HG03442 (cell line): ENCODE data around the gene CNTFR.
A peak's percentile ranks its signal among the peaks of the same experiment; 100 is the strongest.

ENCODE experiments used
- ATAC-seq: cut with Tn5 transposase; IDR thresholded peaks from one replicate; pipeline ENCODE4 v1.9.1; 2021; ENCODE audit warnings: mild to moderate bottlenecking, moderate library complexity; ENCODE audit not compliant: unreplicated experiment

Gene CNTFR

DNA sequence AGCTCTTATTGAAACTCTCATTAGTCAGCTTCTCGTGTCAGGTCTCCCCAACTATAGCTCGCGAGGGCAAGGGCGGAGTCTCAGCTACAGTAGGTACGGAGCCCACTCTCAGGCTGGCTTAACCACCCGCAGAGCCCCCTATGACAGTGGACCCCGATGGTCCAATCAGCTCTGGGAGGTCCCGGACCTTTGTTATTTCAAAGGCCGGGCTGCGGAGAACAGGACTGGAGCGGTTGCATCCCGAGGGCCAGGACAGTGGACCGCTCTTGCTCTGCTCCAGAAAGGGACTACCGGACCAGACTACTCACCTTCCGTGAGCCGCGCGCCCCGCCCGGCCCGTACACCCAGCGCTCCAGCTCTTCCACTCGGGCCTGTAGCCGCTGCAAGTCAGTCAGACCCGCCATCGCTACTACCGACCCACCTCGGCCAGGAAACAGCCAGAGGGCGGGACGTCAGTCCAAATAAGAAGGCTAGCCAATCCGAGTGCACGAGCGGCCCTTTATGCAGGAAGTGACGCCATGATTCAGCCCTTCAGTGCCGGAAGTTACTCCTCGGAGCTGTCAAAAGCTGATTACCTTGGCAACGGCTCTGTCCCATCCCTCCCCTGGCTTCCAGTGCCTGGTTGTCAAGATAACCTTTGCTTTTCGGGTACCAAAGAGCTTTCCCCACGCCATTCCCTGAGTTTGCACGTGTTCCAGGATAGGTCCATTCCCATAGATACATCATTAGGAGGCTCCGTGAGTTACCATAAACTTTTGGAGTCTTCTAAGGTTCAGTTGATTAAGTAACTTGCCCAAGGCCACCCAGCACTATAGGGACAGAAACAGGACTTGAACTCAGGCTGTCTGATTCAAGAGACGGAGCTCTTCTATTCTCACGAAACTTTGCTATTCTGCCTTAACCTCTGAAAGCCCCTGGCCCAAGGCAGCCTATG is 30.8 kb upstream of the CNTFR start, which contains the start of gene DCTN3:
DCTN3 (minus strand) TSS at position 435 of the 934 bp plus-strand sequence; CDS start at position 404, 31 bp downstream.
- peak; percentile 98 for ATAC-seq

DNA sequence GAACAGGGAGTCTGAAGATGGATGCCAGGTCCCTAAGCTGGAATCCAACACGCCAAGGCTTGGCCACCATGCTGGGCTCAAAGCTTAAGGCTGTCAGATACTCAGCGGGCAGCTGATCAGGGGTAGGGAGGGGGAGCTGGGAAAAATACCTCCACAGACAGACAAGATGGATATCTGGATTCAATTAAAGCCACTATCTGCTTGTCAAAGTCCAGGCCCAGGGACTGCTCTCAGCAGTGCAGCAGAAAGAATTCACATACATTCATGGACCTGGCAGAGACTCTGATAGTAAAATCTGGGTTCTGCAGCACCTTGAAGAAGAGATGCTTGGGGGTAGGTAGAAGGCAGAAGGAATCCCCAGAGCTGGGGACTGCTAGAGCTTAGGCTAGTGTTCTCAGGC is 25.6 kb upstream of the CNTFR start:
- ATAC-seq = no peak

DNA sequence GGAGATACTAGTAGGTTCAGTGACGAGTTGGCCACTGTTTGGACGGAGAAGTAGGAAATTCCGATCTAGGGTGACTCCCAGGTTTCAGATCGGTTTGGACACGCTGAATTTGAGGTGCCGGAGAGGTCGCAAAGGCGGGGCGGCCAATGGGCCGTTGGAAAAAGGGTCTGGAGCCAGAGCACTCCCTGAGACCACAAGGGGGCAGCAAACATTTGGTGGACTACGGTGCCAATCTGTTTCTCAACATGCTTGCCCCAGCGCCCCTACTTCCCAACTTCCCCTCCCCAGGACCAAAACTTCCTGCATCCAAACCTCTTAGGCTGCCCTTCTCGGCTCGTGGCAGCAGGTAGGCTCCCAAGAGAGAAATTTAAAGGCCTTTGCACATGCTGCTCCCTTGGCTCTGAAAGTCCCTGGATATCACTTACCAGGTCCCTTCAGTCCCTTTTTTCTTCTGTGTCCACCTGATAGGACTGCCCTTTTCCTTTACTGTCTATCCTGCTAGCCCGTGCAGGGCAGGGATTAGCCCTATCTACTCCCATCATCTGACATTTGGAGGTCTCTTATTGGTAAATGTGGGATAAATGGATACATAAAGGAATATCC is 23.4 kb upstream of the CNTFR start:
- no peak for ATAC-seq

DNA sequence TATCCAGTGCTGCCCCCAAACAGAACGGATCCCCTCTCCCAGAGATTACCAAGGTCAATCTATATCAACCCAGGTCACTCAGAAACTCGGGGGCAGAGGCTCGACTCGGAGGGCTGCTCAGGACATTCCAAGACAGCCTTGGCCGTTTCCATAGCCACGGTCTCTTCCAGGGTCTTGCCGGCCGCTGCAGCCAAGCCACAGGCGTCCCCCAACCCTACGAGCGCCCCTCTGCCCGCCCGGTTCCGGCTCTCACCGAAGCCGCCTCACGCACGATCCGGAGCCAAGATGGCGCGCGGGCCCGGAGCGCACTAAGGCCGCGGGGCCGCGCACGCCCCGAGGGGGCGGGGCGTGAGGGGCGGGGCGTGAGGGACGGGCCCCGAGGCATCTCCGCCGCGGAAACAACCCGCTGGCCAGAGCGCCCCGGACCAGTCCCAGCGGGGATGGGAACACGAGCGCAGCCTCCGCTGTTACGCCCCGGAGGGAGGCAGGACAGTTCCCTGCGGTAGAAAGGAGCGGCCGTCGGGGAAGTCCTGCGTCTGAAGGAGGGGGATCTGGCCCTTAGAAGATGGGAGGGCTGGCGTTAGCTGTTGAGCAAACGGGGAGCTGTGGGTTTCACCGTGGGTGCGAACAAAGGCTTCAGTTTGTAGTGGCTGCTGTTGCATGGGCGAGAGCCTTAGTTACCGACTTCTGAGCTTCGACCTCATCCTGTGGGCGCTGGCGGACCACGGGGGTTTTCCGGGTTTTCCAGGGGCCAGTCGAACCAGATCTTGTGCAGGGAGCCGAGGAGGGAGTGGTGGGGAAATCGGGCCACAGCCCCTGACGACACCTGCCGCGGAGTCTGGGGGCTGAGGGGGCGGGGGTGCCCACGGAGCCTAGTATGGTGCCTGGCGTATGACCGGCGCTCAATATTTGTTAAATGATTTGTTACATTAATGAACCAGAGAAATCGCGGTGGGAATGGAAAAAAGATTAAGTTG is 22.6 kb upstream of the CNTFR start, which contains the start of gene RPP25L:
RPP25L (minus strand) TSS at position 287 of the 977 bp plus-strand sequence. CDS start 801 bp downstream, outside the sequence.
- ATAC-seq = peak; percentile 83

DNA sequence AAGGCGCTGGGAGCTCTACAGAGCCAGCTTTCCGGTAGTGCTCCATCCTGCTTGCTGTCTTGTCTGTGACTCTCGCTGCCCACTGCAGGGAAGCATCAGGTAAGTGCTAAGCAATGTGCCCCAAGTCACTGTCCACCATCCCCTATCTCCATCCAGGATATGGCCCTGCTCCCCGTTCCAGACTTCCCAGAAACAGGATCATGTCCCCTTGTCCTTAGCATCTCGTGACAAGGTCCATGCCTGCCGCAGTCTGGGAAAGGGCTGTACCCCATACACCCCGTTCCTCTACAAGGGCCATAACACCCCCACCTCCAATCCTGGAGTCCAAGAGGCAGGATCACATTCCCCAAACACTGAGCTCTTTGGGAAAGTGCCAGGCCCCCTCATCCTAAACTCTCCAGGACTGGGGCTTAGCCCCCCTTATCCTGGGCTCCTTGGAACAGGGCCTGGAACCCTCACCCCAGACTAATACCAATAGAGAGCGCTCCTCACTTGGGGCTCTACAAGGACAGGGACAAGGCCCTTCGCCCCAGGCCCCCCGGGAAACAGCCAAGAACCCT is 21.8 kb upstream of the CNTFR start:
- peak; percentile 5 for ATAC-seq

DNA sequence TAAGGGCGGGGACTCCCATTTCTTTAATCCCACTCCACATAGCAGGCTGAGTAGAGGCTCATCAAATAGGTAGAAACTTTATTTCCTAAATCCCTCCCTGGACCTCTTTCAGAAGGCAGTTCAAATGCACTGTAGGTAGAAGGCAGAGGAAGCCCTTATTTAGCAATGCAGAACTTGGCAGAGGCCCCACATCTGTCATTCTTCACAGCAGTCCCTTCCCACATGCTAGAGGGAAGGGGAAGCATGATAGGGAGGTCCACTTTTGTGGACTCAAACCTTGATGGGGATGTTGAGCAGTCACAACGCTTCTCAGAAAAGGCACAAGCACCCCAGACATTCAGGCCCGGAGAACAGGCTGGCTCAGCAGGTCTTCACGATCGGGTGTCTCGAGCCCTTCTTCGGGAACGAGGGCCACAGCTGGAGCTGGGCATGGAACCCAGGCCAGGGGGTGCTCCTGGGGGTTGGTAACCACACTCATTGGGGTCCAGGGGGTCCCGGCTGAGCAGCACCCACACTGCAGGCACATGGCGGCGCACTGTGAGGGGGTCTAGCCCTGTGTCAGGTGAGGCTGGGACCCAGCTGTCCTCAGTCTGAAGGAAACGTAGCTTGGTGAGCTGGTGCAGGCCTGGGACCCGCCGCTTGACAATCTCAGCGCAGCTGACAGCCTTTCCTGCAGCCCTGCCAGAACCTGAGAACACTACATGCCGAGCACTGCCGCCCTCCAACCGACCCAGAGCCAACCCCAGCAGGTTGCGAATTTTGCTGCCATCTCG is 21.1 kb upstream of the CNTFR start:
- no peak for ATAC-seq

DNA sequence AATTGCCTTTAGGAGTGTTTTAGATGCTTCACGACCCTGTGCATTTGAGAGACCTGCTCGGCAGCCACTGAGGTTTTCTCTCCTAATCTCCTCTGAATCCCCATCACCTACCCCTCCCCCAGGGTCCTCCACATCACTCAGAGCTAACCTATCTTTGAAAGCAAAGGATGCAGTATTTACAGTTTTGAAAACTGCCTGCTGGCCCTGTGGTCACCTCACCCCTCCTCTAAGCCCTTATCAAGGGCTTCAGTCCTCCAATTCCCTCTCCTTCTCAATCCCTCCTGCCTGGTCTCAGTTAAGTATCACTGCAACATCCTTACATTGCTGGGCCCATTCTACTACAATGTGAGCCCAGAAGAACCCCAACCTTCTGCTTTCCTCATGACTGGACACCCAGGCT is 17.8 kb upstream of the CNTFR start:
- no peak for ATAC-seq

DNA sequence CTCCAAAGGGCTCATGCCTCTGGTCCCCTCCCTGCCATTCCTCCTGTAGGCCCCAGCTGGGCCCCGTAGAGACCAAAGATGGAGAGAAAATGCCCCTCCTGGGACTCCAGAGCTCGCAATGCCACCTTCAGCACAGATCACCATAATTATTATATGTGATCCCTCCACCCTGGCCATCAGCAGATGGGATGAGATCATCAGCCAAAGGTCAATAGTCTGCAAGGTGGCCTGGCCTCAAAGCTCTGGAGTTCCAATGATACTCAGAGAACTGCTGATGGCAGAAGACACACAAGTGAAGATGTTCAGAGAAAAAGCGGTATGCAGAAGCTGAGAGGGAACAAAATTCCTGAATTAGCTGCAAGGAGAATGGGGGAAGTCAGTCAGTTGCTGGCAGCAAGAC is 17.4 kb upstream of the CNTFR start:
- no peak for ATAC-seq

DNA sequence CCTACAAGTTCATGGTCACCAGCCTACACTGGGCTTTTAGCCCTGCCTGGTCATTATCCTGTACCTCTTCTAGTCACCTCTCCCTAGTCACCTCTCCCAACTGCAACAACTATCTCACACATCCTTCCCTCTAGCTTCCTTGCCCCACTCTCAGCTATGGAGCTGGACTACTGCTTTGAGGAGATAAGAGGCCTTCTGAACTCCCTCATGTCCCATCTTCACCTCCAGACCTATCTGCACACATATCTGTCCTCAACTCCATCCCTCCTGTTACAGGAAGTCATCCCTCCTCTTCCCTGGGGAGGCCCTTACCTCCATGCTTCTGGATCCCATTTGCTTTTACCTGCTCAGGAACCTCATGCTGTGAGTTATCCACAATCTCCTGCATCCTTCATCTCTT is 16.7 kb upstream of the CNTFR start:
- ATAC-seq = no peak

DNA sequence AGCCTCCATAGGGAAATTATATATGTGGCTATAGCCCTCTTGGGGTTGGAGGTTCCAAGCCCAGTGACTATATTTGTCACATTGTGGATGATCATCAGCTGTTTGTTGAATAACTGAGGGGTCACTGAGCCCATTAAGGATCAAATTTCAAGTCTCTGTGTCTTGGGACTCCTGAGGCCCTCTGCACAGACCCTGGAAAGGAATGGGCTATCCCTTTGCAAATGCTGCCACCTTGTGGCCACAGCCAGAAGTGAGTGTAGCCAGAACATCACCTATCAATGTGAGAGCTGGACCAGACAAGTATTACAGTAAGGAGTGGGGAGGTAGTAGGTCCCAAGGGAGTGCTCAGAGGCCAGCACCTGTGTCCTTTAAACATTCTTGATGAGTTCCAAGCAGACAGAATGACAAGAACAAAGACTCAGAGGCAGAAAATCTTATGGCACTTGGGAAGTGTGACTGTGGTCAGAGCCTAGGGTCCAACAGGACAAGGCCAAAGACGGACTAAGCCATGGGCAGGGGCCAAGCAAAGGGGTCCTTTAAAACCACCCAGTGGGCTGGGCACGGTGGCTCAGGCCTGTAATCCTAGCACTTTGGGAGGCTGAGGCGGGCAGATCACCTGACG is 14.2 kb upstream of the CNTFR start:
- peak; percentile 61 for ATAC-seq

DNA sequence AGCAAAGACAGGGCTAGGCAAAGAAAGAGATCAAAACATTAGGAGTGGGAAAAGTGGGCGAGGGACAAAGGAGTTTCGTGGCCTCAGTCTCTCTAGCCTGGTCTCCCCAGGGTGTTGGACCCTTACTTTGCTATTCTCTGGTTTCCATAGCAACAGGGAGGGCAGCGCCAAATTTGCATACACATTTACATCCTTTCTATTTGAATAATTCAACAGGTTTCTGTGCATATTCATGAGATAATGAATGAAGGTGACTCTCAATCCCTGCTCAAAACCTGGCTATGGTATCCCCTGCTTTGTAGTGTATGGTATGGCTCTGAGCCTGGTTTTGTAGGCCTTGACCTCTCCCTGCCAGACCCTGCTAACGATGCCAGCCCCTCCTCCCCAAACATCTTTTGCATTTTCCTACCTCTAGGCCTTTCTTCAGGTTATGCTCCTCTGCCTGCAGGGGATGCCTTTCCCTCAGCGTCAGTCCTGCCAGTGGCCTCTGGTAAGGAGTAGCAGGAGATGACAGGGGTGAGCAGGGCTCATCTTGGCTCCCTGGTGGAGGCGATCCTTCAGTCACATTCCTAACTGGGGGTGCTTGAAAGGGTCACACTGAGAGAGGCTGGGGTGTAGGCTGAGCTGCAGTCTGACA is 12.5 kb upstream of the CNTFR start:
- no peak for ATAC-seq

DNA sequence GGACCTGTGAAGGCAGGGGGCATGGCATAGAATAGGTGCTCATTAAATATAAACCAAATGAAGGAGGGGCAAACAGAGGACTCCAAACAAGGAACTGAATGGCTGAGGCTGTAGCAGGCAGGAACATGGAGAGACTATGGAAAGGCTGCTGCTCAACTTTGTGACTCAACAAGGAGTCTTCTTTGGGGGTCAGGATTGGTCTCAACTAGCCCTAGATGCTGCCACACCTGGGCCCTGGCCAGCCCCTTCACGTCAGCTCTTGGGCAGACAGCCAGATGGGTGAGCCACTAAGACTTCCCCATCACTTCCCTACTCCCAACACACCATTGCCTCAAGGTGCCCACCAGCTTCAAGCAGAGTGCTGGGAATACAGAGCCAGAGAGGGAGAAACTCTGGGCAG is 11.4 kb upstream of the CNTFR start:
- no peak for ATAC-seq

DNA sequence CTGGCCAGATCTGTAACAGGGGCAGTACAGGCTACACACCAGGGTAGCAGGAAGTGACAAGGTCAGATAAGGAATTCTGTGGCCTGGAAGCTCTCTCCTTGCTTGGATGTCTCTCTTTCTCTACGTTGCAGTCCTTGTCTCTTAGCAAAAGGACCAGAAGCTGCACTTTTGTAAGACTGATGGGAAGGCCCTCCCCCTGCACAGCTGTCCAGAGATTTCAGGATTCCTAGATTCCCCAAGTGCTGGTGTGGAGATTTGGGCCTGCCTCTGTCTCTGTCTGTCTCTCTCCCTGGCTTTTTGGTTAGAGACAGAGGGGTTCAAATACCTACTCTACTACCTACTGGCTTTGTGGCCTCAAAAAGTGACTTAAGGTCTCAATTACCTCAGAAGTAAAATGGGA is 10.0 kb upstream of the CNTFR start:
- ATAC-seq = no peak

DNA sequence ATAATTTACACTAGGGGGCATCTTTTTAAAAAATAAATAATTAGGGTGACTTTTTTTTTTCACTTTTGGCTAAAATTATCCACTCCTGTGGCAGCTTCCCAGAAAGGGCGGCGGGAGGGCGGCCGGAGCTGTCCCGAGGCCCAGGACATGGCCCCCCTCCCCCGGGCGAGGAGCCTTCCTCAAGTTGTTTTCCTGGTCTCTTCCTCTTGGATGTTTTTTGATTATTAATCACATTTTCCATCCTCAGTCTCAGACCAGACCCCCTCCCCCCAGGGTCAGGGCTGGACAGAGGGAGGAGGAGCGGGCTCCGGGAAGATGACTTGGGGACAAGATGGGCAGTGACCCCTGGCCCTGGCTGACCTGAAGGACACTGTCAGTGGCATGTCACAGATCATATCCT is 4.7 kb upstream of the CNTFR start:
- ATAC-seq = no peak

DNA sequence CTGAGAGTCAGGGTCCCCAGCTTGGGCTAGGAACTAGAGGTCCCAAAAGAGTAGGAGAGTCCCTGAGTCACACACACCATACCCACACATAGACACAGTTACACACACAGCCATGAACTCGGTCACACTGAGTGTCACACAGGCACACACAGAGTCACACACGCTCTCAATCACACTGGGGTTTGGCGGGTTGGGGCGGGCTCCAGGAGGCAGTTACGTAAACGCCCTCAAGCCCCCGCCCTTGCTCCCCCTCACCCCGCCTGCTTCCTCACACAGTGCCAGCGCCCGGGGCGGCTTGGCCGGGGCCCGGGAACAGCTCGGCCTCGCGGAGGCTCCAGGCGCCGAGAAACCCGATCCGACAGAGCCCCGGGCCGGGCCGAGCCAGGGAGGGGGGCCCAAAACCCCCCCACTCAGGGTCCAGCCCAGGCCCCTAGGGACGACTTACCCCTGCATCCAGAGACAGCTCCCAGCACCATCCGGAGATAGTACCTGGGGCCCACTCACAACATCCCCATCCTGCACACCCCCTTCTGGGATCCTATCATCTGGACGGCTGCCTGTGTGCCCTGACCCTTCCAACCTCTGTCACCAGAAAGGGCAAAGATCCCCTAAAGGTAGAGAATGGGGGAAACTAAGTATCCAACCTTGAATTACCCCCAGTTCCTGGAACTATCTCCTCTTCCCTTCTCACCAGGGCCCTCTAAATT is 3.5 kb upstream of the CNTFR start:
- no peak for ATAC-seq

DNA sequence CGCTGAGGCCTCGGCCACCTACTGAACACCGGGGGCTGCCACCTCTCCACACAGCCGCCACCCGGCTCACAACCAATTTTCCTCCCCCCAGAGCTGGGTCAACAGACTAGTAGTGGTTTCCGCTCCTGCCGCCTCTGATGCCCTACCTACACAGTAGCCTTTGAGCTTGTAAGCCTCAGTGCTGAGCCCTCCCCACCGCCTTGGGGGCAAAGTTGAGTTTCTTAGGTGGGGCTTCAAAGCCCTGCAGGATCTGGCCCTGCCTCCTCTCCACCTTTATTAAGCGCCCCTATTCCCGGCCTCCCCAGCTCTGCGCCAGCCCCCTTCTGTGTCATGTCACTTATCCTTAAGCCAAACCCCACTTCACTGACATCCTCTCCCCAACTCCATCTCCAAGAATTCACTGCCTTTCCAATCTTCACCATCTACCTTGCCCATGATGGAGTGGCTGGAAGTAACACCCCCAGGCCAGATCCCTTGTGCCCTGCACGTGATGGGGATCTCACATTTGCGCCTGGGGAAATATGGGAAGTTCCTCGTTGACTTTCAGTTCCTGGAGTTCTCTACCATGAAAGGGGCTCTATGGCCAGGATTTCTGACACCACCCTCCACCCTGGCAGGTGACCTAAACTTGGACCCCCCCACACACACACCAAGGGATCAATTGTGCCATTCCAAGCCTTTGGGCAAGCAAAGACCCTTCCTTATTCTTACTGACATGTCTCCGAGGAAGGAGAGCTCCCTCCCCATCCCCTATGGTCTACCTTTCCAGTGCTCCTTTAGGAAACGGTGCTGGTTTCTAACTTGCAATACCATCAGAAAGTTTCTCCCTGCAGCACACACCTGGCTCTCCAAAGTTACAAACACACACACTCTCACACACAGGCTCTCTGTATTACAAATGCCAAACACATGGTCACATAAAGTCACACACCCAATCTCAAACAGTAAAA is 2.7 kb upstream of the CNTFR start:
- ATAC-seq = no peak

DNA sequence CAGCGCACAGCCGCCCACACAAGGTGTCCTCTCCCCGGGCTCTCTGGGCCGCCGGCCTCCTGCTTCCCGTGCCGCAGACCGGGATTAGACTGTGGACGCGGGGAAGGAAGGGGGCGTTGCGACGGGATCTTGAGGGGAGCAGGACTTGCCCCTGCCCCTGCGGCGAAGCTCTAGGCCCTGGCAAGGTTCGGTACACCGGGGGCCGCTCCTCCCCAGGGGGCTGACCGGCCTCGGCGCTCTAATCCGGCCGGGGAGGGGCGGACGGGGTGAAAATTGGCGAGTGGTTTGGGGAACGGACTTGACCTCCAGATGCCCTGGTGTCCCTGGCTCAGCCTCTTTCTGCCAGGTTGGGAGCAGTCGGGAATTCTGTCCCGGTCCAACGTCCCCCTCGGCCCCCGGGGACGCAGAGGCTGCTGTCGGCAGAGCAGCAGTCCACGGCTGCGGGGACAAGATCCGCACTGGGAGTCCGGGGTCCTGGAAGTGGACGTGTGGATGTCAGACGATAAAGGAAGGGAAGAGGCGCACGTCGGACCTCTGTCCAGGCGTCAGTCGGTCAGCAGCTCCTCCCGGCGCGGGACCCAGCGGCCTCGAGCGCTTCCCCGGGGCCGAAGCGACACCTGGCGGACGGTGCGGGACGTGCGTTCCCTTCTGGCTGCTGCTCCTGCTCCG is 1.9 kb upstream of the CNTFR start:
- ATAC-seq = no peak
